HUDEP-2 (cell line): ENCODE measurements around the gene MTHFD1L.
A peak's percentile ranks its signal among the peaks of the same experiment; 100 is the strongest.
"Not testable (repeated sequence)": the region's sequence is repeated elsewhere in the genome, so short reads cannot be mapped to it uniquely, and the experiment has no call there.

Source experiments
- DNase-seq, 76 experiments: peaks; one replicate each; lab custom pipeline; 2025; ENCODE audit not compliant: unreplicated experiment in 76 of 76; lab: John Stamatoyannopoulos, UW

The MTHFD1L gene

GRCh38 chr6:150865406-150866146, at the start of gene MTHFD1L:
TSS of gene MTHFD1L (plus strand) at chr6:150865702. CDS start at chr6:150865823, 121 bp downstream.
- peak in 73 of 76 experiments; percentile 22 to 85 (median 69) for DNase-seq

GRCh38 chr6:150816554-150816953, 48.9 kb upstream of the MTHFD1L start:
- DNase-seq, result not testable (repeated sequence)

GRCh38 chr6:150822932-150823331, 42.6 kb upstream of the MTHFD1L start:
- DNase-seq, result no peak

- no peak for DNase-seq
Measured at GRCh38 chr6:150826788-150827187, 38.7 kb upstream of the MTHFD1L start.

GRCh38 chr6:150828107-150828506, 37.4 kb upstream of the MTHFD1L start:
- not testable (repeated sequence) for DNase-seq

GRCh38 chr6:150830439-150831165, 34.9 kb upstream of the MTHFD1L start:
- no peak for DNase-seq

- no peak for DNase-seq
Measured at GRCh38 chr6:150831577-150831976, 33.9 kb upstream of the MTHFD1L start.

GRCh38 chr6:150835620-150836019, 29.9 kb upstream of the MTHFD1L start:
- DNase-seq, result no peak

- DNase-seq, result no peak
Measured at GRCh38 chr6:150840185-150840584, 25.3 kb upstream of the MTHFD1L start.

GRCh38 chr6:150841189-150841588, 24.3 kb upstream of the MTHFD1L start:
- DNase-seq, result no peak

GRCh38 chr6:150841697-150842096, 23.8 kb upstream of the MTHFD1L start:
- no peak for DNase-seq

GRCh38 chr6:150844371-150844770, 21.1 kb upstream of the MTHFD1L start:
- peak in 6 of 76 experiments; percentile 3 to 25 (median 8) for DNase-seq

GRCh38 chr6:150846641-150847040, 18.9 kb upstream of the MTHFD1L start:
- DNase-seq, result no peak

GRCh38 chr6:150848400-150848799, 17.1 kb upstream of the MTHFD1L start:
- no peak for DNase-seq

- DNase-seq, result not testable (repeated sequence)
Measured at GRCh38 chr6:150854392-150854791, 11.1 kb upstream of the MTHFD1L start.

GRCh38 chr6:150855171-150855570, 10.3 kb upstream of the MTHFD1L start:
- not testable (repeated sequence) for DNase-seq

- no peak for DNase-seq
Measured at GRCh38 chr6:150857062-150857944, 8.2 kb upstream of the MTHFD1L start.

GRCh38 chr6:150857945-150858308, 7.6 kb upstream of the MTHFD1L start:
- DNase-seq, result no peak

- peak in 70 of 76 experiments; percentile 9 to 78 (median 44) for DNase-seq
Measured at GRCh38 chr6:150861448-150862168, 3.9 kb upstream of the MTHFD1L start.

GRCh38 chr6:150863213-150863928, 2.1 kb upstream of the MTHFD1L start:
- DNase-seq, result no peak
